SK-N-SH treated with all-trans-retinoic acid at 6 μM for 48 hours (cell line): ENCODE data around the gene CAV3.

Source experiments
- ARNTL ChIP-seq: fragments of 450-650 bp; formaldehyde crosslinking; IDR thresholded peaks from 2 replicates; pipeline ENCODE4 v1.5.0; 2020; ENCODE audit warnings: low read depth, mild to moderate bottlenecking, moderate library complexity, borderline replicate concordance
- BACH2 ChIP-seq: fragments of 250-450 bp; sonication (Bioruptor Pico); IDR thresholded peaks from 2 replicates; pipeline ENCODE4 v1.9.0; 2021; ENCODE audit warnings: mild to moderate bottlenecking, borderline replicate concordance
- ISL1 ChIP-seq: fragments of 250-450 bp; sonication (Bioruptor Pico); IDR thresholded peaks from 2 replicates; pipeline ENCODE4 v2.1.2; 2022; ENCODE audit warnings: mild to moderate bottlenecking, moderate library complexity
- ZC3H10 ChIP-seq: fragments of 250-450 bp; sonication (Bioruptor Pico); IDR thresholded peaks from 2 replicates; pipeline ENCODE4 v1.5.1; 2021; ENCODE audit warnings: mild to moderate bottlenecking, moderate library complexity
- ZFP30 ChIP-seq: fragments of 450-650 bp; formaldehyde crosslinking; IDR thresholded peaks from 2 replicates; pipeline ENCODE4 v1.5.0; 2022; ENCODE audit warnings: mild to moderate bottlenecking, moderate library complexity
- TF ChIP-seq, protein P1 (sequence below): fragments of 250-450 bp; sonication (Bioruptor Pico); IDR thresholded peaks from 2 replicates; pipeline ENCODE4 v1.8.0; 2020; ENCODE audit warnings: mild to moderate bottlenecking, moderate library complexity, borderline replicate concordance
- TF ChIP-seq, protein P2 (sequence below): fragments of 250-450 bp; sonication (Bioruptor Pico); IDR thresholded peaks from 2 replicates; pipeline ENCODE4 v1.8.0; 2021; ENCODE audit warnings: low read depth, mild to moderate bottlenecking, moderate library complexity, borderline replicate concordance

DNA sequence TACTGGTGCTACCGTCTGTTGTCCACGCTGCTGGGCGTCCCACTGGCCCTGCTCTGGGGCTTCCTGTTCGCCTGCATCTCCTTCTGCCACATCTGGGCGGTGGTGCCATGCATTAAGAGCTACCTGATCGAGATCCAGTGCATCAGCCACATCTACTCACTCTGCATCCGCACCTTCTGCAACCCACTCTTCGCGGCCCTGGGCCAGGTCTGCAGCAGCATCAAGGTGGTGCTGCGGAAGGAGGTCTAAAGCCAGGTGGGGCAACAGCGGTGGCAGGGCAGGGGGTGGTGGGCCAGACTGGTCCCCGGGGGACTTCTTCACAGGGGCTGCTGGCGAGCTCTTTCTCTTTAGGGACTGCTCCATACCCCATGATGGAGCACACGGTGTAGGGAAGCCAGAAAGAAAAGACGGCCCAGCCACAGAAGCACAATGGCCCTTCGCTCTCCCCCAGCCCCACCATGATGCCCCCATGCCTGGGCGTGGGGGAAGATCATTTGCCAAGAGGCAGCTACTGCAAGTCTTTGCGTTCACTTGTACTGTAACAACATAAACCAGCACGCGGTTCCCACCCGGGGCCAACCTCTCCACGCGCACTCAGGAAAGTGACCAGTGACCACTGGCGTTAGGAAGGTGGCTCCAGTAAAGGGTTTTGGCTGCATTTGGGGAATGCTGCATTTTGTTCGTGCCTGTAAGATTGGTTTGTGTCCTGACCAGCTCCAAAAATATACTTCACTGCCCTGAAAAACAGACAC lies 12.2 kb downstream of the CAV3 start:
- TF ChIP-seq ZC3H10 (CRISPR knock-in tag) (no peak), ZFP30 (CRISPR knock-in tag) (no peak), ARNTL (CRISPR knock-in tag) (no peak), BACH2 (CRISPR knock-in tag) (no peak), ISL1 (CRISPR knock-in tag) (no peak)
- TF ChIP-seq, protein P1, sequence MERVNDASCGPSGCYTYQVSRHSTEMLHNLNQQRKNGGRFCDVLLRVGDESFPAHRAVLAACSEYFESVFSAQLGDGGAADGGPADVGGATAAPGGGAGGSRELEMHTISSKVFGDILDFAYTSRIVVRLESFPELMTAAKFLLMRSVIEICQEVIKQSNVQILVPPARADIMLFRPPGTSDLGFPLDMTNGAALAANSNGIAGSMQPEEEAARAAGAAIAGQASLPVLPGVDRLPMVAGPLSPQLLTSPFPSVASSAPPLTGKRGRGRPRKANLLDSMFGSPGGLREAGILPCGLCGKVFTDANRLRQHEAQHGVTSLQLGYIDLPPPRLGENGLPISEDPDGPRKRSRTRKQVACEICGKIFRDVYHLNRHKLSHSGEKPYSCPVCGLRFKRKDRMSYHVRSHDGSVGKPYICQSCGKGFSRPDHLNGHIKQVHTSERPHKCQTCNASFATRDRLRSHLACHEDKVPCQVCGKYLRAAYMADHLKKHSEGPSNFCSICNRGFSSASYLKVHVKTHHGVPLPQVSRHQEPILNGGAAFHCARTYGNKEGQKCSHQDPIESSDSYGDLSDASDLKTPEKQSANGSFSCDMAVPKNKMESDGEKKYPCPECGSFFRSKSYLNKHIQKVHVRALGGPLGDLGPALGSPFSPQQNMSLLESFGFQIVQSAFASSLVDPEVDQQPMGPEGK (CRISPR knock-in tag) = no peak
- TF ChIP-seq, protein P2, sequence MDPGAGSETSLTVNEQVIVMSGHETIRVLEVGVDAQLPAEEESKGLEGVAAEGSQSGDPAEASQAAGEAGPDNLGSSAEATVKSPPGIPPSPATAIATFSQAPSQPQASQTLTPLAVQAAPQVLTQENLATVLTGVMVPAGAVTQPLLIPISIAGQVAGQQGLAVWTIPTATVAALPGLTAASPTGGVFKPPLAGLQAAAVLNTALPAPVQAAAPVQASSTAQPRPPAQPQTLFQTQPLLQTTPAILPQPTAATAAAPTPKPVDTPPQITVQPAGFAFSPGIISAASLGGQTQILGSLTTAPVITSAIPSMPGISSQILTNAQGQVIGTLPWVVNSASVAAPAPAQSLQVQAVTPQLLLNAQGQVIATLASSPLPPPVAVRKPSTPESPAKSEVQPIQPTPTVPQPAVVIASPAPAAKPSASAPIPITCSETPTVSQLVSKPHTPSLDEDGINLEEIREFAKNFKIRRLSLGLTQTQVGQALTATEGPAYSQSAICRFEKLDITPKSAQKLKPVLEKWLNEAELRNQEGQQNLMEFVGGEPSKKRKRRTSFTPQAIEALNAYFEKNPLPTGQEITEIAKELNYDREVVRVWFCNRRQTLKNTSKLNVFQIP = no peak
